Activated CD8-positive, alpha-beta T cell treated with anti-CD3 and anti-CD28 coated beads for 36 hours (primary cell): ENCODE data around the gene HNRNPH2. TPM values are rescaled to one million over a fixed set of nuclear protein-coding genes. Genes with fewer than 3 reads are reported as not detected.
A peak's percentile ranks its signal among the peaks of the same experiment; 100 is the strongest.

Experiments
- ATAC-seq: fragments of 200-7000 bp; cut with Tn5 transposase; one replicate; pipeline ENCODE4 v1.10.0; 2021; ENCODE audit warnings: mild to moderate bottlenecking, moderate library complexity
- CTCF ChIA-PET: fragments of 350-600 bp; sonication (Branson Sonifier 250); formaldehyde crosslinking; loops from one replicate; lab custom pipeline; 2021; ENCODE audit warnings: antibody characterized with exemption; lab: Charles Lee
- POLR2A ChIA-PET: fragments of 350-600 bp; sonication (Branson Sonifier 250); formaldehyde crosslinking; loops from one replicate; lab custom pipeline; 2021; ENCODE audit warnings: antibody characterized with exemption; lab: Charles Lee
- DNase-seq: peaks from one replicate; pipeline ENCODE4 v3.0.0-alpha.2; 2020
- H3K27ac Mint-ChIP-seq: one replicate; pipeline ENCODE4 v1.8.0; 2021; ENCODE audit warnings: mild to moderate bottlenecking, mixed read lengths
- H3K27me3 Mint-ChIP-seq: one replicate; pipeline ENCODE4 v1.8.0; 2021; ENCODE audit warnings: mixed read lengths
- H3K36me3 Mint-ChIP-seq: one replicate; pipeline ENCODE4 v1.8.0; 2021; ENCODE audit warnings: low read depth, mixed read lengths
- H3K4me1 Mint-ChIP-seq: one replicate; pipeline ENCODE4 v1.8.0; 2021; ENCODE audit warnings: low read depth, mixed read lengths
- H3K4me3 Mint-ChIP-seq: one replicate; pipeline ENCODE4 v1.8.0; 2021; ENCODE audit warnings: mild to moderate bottlenecking, moderate library complexity, mixed read lengths
- H3K9me3 Mint-ChIP-seq: one replicate; pipeline ENCODE4 v1.8.0; 2021; ENCODE audit warnings: mixed read lengths
- CTCF ChIP-seq: fragments of 200-600 bp; IDR thresholded peaks from one replicate; pipeline ENCODE4 v1.8.0; 2022; ENCODE audit warnings: antibody characterized with exemption, mild to moderate bottlenecking
- intact Hi-C: fragments of 100-400 bp; cut with micrococcal nuclease; formaldehyde crosslinking; loops from one replicate; pipeline ENCODE4 v1.10.0; 2022
- total RNA-seq, 2 experiments: library from RNA; stranded (reverse); gene quantifications; one replicate each; pipeline ENCODE4 v1.2.3, GENCODE V29; 2021

Gene HNRNPH2, protein sequence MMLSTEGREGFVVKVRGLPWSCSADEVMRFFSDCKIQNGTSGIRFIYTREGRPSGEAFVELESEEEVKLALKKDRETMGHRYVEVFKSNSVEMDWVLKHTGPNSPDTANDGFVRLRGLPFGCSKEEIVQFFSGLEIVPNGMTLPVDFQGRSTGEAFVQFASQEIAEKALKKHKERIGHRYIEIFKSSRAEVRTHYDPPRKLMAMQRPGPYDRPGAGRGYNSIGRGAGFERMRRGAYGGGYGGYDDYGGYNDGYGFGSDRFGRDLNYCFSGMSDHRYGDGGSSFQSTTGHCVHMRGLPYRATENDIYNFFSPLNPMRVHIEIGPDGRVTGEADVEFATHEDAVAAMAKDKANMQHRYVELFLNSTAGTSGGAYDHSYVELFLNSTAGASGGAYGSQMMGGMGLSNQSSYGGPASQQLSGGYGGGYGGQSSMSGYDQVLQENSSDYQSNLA
- total RNA-seq: 10 to 100 TPM; 18.3 to 18.5 TPM

DNA sequence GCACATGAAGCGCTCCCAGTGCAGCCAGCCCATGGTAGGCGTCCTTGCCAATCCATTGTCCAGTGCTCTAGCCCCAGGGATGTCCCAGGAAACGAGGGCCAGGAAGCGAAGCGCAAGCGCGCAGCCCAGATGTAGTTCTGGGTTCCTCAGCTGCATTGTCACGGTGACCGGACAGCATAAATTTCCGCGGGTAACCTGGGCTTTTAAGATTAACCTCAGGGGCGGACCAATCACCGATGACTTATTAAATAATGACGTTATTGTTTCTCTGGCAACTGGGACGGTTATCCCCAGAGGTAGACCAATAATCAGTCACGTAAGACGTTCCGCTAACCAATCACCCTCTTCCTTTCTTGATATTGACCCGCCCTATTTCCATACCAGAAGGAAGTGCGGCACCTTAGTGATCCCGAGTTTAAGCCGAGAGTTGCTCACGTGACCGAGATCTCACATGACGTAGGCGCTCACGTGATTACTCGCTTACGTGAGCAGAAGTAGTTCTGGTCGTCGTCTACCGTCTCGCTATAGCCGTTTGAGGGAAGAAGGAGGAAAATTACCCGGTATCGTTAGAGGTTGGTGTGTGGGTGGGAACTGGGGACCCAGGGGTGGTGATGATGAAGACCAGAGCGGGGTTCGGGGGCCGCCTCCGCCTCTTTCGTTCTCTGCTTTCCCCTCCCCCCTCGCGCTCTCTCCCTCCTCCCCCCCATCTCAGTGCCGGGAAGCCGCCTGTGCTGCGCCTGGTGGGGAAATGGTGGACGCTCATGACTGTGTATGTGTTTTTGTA lies at the start of gene HNRNPH2, which contains the start of gene GLA:
HNRNPH2 (plus strand) TSS at position 475 of the 784 bp plus-strand sequence. CDS start 3,767 bp downstream, outside the sequence.
GLA (minus strand) TSS at position 178 of the 784 bp plus-strand sequence; CDS start at position 156, 22 bp downstream.
- peak within 1 kb of the TSS; percentile 99 for H3K4me3 Mint-ChIP-seq
- DNase-seq (peak; percentile 96), ATAC-seq (peak; percentile 93)
- peak within 1 kb of the TSS; percentile 97 for H3K27ac Mint-ChIP-seq
- intact Hi-C loops: loop anchor here (2.0 kb wide), 1 partner anchor 17 kb away; the partner anchor contains the start of gene RPL36A
- H3K9me3 Mint-ChIP-seq: no peaks in the 10 kb centered on the region
- ChIA-PET POLR2A (interaction anchor here (1.1 to 1.3 kb wide), 5 partner anchors 10 to 17 kb away, joined by 3 to 10 read pairs (median 4); partner anchors contain the start of gene RPL36A), CTCF (interaction anchor here (0.9 kb wide), 1 partner anchor 10 kb away, joined by 3 read pairs; no protein-coding TSS in a partner anchor)
- H3K27me3 Mint-ChIP-seq: peaks cover 2% of the 10 kb centered on the region
- H3K4me1 Mint-ChIP-seq: peaks cover 28% of the 10 kb centered on the region
- peaks cover 24% of the 10 kb centered on the region for H3K36me3 Mint-ChIP-seq
- no peak for TF ChIP-seq CTCF

DNA sequence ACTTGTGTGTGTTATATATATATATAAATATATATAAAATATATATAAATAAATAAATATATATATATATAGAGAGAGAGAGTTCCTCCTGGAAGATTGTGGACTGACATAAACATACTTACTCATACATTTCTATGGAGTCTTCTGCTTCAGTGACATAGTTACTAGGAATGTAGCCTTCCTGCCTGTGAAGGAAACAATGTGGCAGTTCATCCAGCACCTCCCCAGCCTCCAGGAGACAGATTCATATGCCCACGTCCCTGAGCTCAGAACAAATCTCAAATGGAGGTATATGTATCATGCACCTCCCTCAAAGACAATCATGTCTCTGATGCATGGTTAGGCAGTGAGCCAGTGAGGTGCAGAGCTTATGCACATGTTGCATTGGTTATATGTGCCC lies 48.1 kb upstream of the HNRNPH2 start:
- H3K27me3 Mint-ChIP-seq: no peaks in the 10 kb centered on the region
- CTCF ChIA-PET: no interaction called here
- H3K4me1 Mint-ChIP-seq: peaks cover 4% of the 10 kb centered on the region
- intact Hi-C loops: no loop called here
- no peaks in the 10 kb centered on the region for H3K9me3 Mint-ChIP-seq
- no peak for TF ChIP-seq CTCF
- POLR2A ChIA-PET: no interaction called here
- ATAC-seq: no peak
- H3K27ac Mint-ChIP-seq: no peak overlapping the region
- no peak overlapping the region for H3K4me3 Mint-ChIP-seq
- DNase-seq: no peak
- no peaks in the 10 kb centered on the region for H3K36me3 Mint-ChIP-seq

DNA sequence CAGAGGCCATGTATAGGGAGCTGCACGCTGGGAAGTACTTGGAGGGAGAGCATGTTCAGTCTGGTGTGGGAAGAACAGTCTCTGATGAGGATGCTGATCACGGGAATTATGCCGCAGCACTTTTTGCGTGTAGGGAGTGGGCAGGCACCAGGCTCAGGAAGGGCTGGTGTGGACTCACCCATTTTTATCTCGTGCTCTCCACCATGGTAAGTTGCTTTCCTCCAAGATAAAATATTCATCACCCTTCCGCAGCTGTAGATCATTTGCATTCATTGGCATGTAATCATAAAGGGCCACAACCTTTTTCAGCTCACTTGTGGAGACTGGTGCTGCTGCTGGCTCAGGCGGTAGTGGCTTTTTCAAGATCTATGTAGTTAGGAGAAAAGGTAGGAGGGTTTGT lies 47.6 kb upstream of the HNRNPH2 start:
- H3K27ac Mint-ChIP-seq: no peak overlapping the region
- intact Hi-C loops: no loop called here
- no peaks in the 10 kb centered on the region for H3K27me3 Mint-ChIP-seq
- ChIA-PET POLR2A (no interaction called here), CTCF (no interaction called here)
- H3K4me3 Mint-ChIP-seq: no peak overlapping the region
- DNase-seq: no peak
- no peak for ATAC-seq
- H3K36me3 Mint-ChIP-seq: no peaks in the 10 kb centered on the region
- H3K9me3 Mint-ChIP-seq: no peaks in the 10 kb centered on the region
- H3K4me1 Mint-ChIP-seq: peaks cover 4% of the 10 kb centered on the region
- no peak for TF ChIP-seq CTCF

DNA sequence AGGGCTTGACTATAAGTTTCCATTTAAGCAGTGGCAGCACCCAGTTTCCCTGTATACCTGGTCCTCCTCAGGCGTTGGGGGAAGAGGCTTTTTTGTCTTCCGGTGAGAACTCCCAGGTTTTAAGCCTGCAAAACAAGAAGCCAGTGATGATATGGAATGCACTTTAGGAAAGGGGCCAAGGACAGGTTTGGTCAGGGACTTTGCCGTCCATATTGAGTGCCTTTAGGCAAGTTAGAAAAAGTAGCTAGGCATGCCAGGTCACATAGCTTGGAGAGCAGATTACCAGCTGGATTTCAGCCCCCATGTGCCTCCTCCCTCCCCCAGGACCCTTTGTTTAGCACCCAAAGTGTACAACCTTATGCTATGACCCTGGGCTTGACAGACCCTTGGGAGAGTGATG lies 45.9 kb upstream of the HNRNPH2 start:
- POLR2A ChIA-PET: no interaction called here
- no peak for TF ChIP-seq CTCF
- no peaks in the 10 kb centered on the region for H3K27me3 Mint-ChIP-seq
- H3K4me3 Mint-ChIP-seq: no peak overlapping the region
- ATAC-seq (no peak), DNase-seq (no peak)
- H3K27ac Mint-ChIP-seq: no peak overlapping the region
- CTCF ChIA-PET: no interaction called here
- no peaks in the 10 kb centered on the region for H3K9me3 Mint-ChIP-seq
- H3K36me3 Mint-ChIP-seq: no peaks in the 10 kb centered on the region
- peaks cover 4% of the 10 kb centered on the region for H3K4me1 Mint-ChIP-seq
- intact Hi-C loops: no loop called here
